SK-N-SH (cell line): ENCODE results near the gene RNF187.

ENCODE experiments used
- CHD2 ChIP-seq: fragments of 150-350 bp; IDR thresholded peaks from 2 replicates; pipeline ENCODE4 v1.6.1; 2018; ENCODE audit warnings: low read length; ENCODE audit not compliant: partially characterized antibody
- CTCF ChIP-seq: fragments of 200-600 bp; sonication (generic); IDR thresholded peaks from 2 replicates; pipeline ENCODE4 v1.6.1; 2017; ENCODE audit warnings: antibody characterized with exemption, mild to moderate bottlenecking, moderate library complexity
- EP300 ChIP-seq, 2 experiments: IDR thresholded peaks; 2 replicates each; pipeline versions ENCODE4 v1.4.0 to v1.6.1; 2012; ENCODE audit warnings: borderline replicate concordance in 1 of 2, low read depth in 1 of 2, low read length in 1 of 2
- FOSL2 ChIP-seq: IDR thresholded peaks from 2 replicates; pipeline ENCODE4 v1.4.0; 2012; ENCODE audit warnings: low read depth, mild to moderate bottlenecking, moderate library complexity, borderline replicate concordance
- RAD21 ChIP-seq: IDR thresholded peaks from 2 replicates; pipeline ENCODE4 v1.6.1; 2012; ENCODE audit warnings: mild to moderate bottlenecking, low read length

DNA sequence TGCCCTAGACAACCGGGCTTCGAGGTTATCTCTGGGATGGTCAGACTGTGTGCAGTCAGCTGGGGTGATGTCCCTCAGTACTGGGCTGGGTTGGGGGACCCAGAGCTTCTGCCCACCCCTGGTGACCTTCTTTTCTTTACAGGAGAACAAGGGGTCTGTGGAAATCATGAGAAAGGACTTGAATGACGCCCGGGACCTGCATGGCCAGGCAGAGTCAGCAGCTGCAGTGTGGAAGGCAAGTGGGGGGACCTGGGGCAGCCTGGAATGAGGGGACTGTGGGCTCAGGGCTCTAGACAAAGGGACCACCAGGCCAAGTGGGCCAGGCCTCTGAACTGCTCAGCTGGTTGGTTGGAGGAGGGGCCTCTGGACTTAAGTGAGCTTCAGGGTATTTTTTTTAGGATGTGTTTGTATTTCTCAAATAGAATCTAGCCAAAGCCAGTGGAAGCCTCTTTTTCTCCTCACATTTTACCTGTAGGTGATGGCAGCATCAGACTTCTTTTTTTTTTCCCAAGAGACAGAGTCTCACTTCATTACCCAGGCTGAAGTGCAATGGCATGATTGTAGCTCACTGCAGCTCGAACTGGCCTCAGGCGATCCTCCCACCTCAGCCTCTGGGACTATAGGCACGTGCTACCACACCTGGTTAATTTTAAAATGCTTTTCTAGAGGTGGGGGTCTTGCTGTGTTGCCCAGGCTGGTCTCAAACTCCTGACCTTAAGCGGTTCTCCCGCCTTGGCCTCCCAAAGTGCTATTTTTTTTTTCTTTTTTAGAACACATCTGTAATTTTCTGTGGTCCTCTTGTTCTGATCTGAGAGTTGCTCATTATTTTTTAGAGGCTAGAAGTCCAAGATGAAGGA, 1.9 kb downstream of the RNF187 start:
- no peak for TF ChIP-seq FOSL2
- no peak for TF ChIP-seq CHD2
- TF ChIP-seq EP300 (IDR thresholded peaks at IDR 0.05; ENCODE audit: borderline replicate concordance in 1 of 2, low read depth in 1 of 2, low read length in 1 of 2), result no peak
- no peak for TF ChIP-seq CTCF
- no peak for TF ChIP-seq RAD21
